Choroid plexus epithelial cell (primary cell): ENCODE data around the gene PIK3AP1.

ENCODE experiments used
- DNase-seq: peaks from one replicate; pipeline ENCODE4 v3.0.0-alpha.2; 2010; ENCODE audit warnings: low read depth
- H3K4me3 ChIP-seq: 2 replicates; pipeline ENCODE4 v1.5.1; 2011; ENCODE audit warnings: low read depth, mild to moderate bottlenecking, control low read depth, low read length, moderate library complexity
- TF ChIP-seq, protein P1 (sequence below): conservative IDR thresholded peaks from 2 replicates; pipeline ENCODE4 v1.5.1; 2011; ENCODE audit warnings: low read depth, mild to moderate bottlenecking, control low read depth, inconsistent platforms, low read length, moderate library complexity

The PIK3AP1 gene

DNA sequence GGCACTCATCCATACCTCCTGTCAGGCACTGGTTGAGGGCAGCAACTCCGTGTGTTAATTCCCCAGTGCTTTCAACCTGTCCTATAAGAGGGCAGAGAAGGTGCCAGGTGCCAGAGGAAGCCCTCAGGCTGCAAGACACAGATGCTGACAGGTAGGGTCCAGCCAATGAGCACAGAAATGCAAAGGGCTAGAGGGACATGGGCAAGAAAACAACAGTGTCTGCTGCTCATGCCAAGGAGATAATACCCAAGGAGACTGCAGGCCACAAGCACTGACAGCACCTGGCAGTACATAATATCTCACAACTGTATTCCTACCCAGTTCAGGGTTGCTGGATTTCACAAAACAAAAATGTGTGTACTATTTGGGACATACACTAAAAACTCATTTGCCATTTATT, 95.1 kb downstream of the PIK3AP1 start:
- no peak overlapping the region for H3K4me3 ChIP-seq
- TF ChIP-seq, protein P1, sequence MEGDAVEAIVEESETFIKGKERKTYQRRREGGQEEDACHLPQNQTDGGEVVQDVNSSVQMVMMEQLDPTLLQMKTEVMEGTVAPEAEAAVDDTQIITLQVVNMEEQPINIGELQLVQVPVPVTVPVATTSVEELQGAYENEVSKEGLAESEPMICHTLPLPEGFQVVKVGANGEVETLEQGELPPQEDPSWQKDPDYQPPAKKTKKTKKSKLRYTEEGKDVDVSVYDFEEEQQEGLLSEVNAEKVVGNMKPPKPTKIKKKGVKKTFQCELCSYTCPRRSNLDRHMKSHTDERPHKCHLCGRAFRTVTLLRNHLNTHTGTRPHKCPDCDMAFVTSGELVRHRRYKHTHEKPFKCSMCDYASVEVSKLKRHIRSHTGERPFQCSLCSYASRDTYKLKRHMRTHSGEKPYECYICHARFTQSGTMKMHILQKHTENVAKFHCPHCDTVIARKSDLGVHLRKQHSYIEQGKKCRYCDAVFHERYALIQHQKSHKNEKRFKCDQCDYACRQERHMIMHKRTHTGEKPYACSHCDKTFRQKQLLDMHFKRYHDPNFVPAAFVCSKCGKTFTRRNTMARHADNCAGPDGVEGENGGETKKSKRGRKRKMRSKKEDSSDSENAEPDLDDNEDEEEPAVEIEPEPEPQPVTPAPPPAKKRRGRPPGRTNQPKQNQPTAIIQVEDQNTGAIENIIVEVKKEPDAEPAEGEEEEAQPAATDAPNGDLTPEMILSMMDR, result no peak
- no peak for DNase-seq

DNA sequence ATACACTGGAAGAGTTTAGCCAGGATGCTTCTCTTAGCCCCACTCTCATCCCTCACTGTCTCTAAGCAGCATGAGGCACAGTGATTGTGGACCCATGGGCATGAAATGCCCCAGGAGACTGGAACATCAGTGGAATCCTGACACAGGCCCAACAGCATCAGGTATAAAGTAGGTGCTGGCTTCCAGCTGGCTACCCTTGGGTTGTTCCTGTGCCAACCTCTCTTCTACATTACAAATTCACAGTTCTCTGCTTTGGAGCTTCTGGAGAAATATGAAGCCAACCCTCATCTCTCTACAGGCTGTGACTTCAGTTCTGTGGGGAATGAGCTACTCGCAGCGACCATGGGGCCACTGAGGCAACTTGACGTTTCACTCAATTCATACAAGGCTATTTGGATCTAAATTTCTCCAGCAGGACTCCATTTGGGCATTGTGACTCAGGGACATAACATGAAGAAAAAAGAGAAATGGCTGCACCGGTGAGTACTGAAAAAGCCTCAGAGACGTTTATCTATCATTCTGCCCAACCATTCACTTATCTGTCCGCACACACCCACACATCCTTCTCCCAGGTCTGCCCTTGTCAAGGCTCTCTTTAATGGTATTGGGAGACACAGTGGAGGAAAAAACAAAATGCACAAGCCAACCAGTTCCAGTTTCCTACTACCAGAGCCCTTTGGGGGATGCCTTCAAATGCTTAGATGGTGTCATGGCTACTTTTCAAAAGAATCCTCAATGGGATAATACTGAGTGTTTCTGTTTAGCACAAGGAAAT, 98.1 kb downstream of the PIK3AP1 start:
- H3K4me3 ChIP-seq, result no peak overlapping the region
- TF ChIP-seq, protein P1, result no peak

DNA sequence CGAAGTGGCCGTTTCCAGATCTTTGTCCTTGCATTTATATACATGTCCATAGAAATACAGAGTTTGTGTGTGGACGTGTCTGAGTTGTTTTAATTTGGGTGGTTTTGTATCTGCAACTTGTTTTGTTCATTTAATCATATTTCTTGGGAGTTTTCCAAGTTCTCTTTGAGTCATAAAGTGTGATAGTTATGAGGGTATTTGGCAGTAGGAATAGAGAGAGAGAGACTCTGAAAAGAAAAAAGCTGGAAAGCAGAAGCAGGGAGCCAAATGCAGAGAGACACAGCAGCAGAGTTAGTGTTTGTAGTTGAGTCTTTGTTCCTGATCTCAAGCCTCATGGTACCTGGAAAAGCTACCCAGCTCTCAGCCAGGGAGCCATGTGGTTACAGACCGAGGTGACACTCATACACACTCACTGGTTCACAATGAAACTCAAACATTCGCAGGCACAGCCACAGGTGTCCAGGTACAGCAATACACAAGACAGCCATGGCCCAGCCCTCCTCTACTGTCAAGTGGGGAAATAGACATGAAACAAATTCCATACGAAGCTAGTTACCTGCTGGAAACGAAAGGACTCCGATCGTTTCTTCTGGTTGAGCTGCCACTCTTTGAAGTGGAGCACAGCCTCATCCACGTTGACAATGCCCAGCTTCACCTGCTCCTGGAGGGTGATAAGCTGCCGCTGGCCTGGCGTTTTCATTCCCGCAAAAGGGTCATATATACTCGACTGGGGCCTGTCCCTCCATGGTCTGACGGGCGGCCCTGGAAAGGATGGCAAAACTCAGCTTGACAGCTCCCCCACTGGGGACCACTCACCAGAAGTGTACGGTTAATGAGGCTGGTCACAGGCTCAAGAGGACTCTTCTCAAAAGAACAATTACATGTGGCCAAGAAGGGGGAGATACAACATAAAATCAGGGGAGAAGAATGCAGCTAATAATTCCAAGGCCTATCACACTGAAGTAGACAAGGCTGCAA, 100.2 kb downstream of the PIK3AP1 start:
- TF ChIP-seq, protein P1, result no peak
- DNase-seq, result peak; percentile 38
- H3K4me3 ChIP-seq, result no peak overlapping the region

More for the DNA sequence above, 98.1 kb downstream of the PIK3AP1 start:
- no peak for DNase-seq

DNA sequence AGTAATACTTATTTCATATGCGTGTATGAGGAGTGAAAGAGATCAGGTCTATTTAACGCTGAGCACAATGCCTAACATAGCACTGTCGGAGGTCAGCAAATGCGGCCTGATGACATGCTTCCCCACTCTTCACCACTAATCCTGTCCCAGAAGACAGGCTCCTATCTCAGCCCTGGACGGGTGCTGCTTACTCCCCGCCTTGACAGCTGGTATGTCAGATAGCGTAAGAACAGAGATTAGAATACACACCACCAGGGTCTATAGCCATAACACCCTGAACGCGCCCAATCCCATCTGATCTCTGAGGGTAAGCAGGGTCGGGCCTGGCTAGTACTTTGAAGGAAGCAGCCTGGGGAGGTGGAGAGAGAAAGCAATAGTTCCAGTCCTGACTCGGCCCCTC, 101.2 kb downstream of the PIK3AP1 start:
- TF ChIP-seq, protein P1, result no peak
- DNase-seq, result no peak
- H3K4me3 ChIP-seq, result no peak overlapping the region

DNA sequence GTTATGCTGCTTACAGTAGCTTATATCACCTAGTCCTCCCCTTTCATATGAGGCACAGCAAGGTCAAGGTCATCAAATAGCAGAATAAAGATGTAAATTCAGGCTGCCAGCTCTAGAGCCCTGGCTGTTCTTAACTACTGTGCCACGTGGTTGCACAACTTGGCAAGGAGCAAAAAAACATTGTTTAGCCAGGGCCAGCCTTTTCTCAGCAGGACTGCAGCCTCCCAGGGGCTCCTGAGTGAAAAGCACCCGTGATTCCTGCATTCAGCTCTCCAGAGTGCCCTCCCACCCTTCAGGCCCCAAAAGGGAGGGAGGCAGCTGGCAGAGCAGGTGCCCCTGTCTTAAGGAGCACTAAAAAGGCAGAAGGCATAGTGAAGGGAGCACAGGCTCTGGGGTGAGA, 101.7 kb downstream of the PIK3AP1 start:
- TF ChIP-seq, protein P1, result no peak
- H3K4me3 ChIP-seq, result no peak overlapping the region
- DNase-seq, result peak; percentile 54

DNA sequence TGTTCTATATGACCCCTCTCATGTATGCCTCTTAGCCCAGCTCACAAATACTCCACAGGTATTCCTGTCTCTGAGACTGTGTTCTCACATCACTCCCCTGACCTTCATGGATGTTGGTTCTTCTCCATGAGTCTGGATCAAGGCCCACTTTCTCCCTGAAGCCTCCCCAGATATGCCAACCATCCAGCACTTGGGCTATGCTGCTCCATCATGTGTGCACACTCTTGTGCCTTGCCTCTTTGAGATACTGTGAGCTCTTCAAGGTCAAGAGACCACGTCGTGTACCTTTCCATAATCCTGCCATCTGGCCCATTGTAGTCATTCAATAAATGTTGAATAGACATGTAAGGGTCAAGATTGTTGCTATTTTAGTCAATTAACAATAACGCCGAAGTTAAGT, 103.4 kb downstream of the PIK3AP1 start:
- DNase-seq, result no peak
- no peak overlapping the region for H3K4me3 ChIP-seq
- TF ChIP-seq, protein P1, result no peak
